Measurements from ENCODE around the gene ELP5. TPM values are rescaled to one million over a fixed set of nuclear protein-coding genes. Genes with fewer than 3 reads are reported as not detected.
A peak's percentile ranks its signal among the peaks of the same experiment; 100 is the strongest.

The ELP5 gene
- total and polyA plus RNA-seq, 11 donors, result 28.0 to 87.2 (median 50.4) TPM

DNA sequence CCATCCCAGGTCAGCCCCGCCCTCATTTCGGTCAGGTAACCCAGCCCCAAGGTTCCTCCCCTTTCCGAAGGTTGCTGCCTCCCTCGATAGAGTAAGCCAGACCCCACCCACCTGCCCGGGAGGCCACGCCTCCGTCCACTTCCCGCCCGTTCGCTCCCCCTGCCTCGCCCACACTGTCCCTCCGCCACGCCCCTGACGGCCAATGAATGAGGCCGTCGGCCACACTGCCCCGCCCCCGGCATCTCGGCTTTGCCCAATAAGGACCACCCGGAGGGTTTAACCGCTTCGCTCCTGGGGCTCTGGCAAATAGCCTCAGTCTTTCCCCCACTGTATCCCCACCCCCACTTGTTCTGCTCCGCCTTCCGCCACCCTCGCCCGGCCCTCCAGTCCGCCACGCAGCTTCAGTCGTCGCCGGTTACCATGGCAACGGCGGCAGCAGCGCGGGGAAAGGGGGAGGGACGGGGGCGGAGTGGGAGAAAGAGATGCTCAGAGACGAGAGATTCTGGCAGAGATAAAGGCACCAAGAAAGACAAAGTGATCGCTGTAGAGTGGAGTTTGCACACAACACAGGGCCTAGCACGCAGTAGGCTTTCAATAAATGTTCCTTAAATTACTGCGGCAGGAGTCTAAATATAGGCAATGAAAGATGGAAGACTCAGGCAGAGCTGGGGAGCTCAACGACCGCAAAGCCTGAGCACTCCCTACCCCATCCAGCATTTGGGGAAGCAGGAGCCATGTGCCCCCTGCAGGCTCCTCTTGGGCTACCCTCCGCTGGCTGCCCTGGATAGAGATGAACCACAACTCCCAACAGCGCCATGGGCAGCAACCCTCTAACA lies 37.5 kb upstream of the ELP5 start:
- H3K27me3 ChIP-seq, result no peaks in the 10 kb centered on the region
- TF ChIP-seq, protein P1, sequence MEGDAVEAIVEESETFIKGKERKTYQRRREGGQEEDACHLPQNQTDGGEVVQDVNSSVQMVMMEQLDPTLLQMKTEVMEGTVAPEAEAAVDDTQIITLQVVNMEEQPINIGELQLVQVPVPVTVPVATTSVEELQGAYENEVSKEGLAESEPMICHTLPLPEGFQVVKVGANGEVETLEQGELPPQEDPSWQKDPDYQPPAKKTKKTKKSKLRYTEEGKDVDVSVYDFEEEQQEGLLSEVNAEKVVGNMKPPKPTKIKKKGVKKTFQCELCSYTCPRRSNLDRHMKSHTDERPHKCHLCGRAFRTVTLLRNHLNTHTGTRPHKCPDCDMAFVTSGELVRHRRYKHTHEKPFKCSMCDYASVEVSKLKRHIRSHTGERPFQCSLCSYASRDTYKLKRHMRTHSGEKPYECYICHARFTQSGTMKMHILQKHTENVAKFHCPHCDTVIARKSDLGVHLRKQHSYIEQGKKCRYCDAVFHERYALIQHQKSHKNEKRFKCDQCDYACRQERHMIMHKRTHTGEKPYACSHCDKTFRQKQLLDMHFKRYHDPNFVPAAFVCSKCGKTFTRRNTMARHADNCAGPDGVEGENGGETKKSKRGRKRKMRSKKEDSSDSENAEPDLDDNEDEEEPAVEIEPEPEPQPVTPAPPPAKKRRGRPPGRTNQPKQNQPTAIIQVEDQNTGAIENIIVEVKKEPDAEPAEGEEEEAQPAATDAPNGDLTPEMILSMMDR (IDR thresholded peaks at IDR 0.05), result peak; percentile 24 to 72 (median 48)
- TF ChIP-seq POLR2A (IDR thresholded peaks at IDR 0.05), result no peak
- intact Hi-C loops (cut with DNase I), result loop anchor here in 2 of 10 donors (5.0 kb wide), 2 partner anchors 33 to 93 kb away; partner anchors contain the start of gene EIF5A (in 1 of the 2)
- ATAC-seq (peak; percentile 89 to 92 (median 90)), DNase-seq (peak; percentile 98 to 100 (median 99))
- peak overlapping the region in 11 of 12 donors; percentile 44 to 99 (median 70) for H3K27ac ChIP-seq
- no peaks in the 10 kb centered on the region for H3K9me3 ChIP-seq
- WGBS, 4 donors, result 0 to 1% (median 0%) methylated on average over 40 to 45 of the region's 45 CpGs
- H3K4me3 ChIP-seq, result peak overlapping the region; percentile 19 to 77 (median 64)
- H3K36me3 ChIP-seq, result no peaks in the 10 kb centered on the region
- peaks cover 0 to 67% (median 45%) of the 10 kb centered on the region in 12 donors for H3K4me1 ChIP-seq

- 25 to 30% (median 27%) methylated on average over 9 of the region's 9 CpGs for WGBS, 4 donors
- H3K4me1 ChIP-seq, result peaks cover 0 to 67% (median 46%) of the 10 kb centered on the region in 12 donors
- intact Hi-C loops (cut with DNase I), result loop anchor here in 1 of 10 donors (5.0 kb wide), 1 partner anchor 92 kb away; the partner anchor contains the start of gene EIF5A
- no peaks in the 10 kb centered on the region for H3K36me3 ChIP-seq
- H3K27me3 ChIP-seq, result no peaks in the 10 kb centered on the region
- DNase-seq (peak in 1 of 5 donors; percentile 20), ATAC-seq (no peak)
- H3K4me3 ChIP-seq, result peak overlapping the region in 11 of 12 donors; percentile 40 to 77 (median 64)
- peak overlapping the region in 11 of 12 donors; percentile 25 to 99 (median 70) for H3K27ac ChIP-seq
- TF ChIP-seq, protein P1 (IDR thresholded peaks at IDR 0.05), result peak in 1 of 12 donors; percentile 4
- no peak for TF ChIP-seq POLR2A (IDR thresholded peaks at IDR 0.05)
- no peaks in the 10 kb centered on the region for H3K9me3 ChIP-seq
Observed at GRCh38 chr17:7215136-7215638, 36.8 kb upstream of the ELP5 start.

DNA sequence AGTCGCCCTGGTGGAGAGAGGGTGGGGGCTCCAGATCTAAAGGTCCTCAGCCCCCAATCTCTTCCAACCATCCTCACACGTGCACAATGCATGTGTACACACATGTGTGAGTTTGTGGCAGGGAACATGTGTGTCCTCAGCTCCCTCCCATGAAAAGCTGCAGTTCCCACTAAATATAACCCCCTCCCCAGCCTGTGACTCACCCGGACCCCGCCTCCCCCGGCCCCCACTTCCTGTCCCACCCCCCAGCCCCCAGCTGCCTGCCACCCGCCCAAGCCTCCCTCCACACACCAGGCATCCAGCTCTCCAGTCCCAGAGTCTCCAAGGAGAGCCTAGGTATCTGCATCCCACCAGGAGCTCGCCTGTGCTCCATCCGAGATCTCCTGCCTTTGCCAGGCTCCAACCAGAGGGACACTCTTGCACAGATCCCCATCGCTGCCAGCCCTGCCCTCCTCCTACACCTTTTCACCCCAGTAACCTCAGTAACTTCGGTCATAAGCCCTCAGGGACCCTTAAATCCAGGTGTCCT lies 36.3 kb upstream of the ELP5 start:
- TF ChIP-seq, protein P1 (IDR thresholded peaks at IDR 0.05), result no peak
- no peak for TF ChIP-seq POLR2A (IDR thresholded peaks at IDR 0.05)
- intact Hi-C loops (cut with DNase I), result loop anchor here in 1 of 10 donors (5.0 kb wide), 1 partner anchor 92 kb away; the partner anchor contains the start of gene EIF5A
- DNase-seq, result peak in 2 of 5 donors; percentile 32 to 39

More for the DNA sequence above, 36.3 kb upstream of the ELP5 start:
- H3K9me3 ChIP-seq, result no peaks in the 10 kb centered on the region
- no peaks in the 10 kb centered on the region for H3K27me3 ChIP-seq
- H3K36me3 ChIP-seq, result peaks cover 0 to 1% (median 0%) of the 10 kb centered on the region in 9 donors
- ATAC-seq, result no peak
- H3K4me1 ChIP-seq, result peaks cover 3 to 71% (median 50%) of the 10 kb centered on the region in 12 donors
- peak overlapping the region in 7 of 12 donors; percentile 56 to 77 (median 64) for H3K4me3 ChIP-seq
- peak overlapping the region in 10 of 12 donors; percentile 25 to 99 (median 70) for H3K27ac ChIP-seq
- WGBS, 4 donors, result 20 to 28% (median 27%) methylated on average over 8 to 10 of the region's 10 CpGs
